Mucosa of stomach (tissue), 1 donor: ENCODE data around the gene ID2.

Experiments used
- H3K27me3 ChIP-seq: one replicate; pipeline ENCODE4 v1.7.0; 2013; ENCODE audit warnings: mild to moderate bottlenecking, low read length; ENCODE audit not compliant: control insufficient read depth, insufficient read depth
- H3K36me3 ChIP-seq: one replicate; pipeline ENCODE4 v1.7.0; 2013; ENCODE audit warnings: low read length; ENCODE audit not compliant: control insufficient read depth, insufficient read depth
- H3K4me1 ChIP-seq: one replicate; pipeline ENCODE4 v1.7.0; 2013; ENCODE audit warnings: mild to moderate bottlenecking, low read length; ENCODE audit not compliant: control insufficient read depth, insufficient read depth
- H3K4me3 ChIP-seq: one replicate; pipeline ENCODE4 v1.7.0; 2013; ENCODE audit warnings: low read length
- H3K9ac ChIP-seq: one replicate; pipeline ENCODE4 v1.7.0; 2013; ENCODE audit warnings: mild to moderate bottlenecking, low read length, moderate library complexity
- H3K9me3 ChIP-seq: one replicate; pipeline ENCODE4 v1.7.0; 2013; ENCODE audit warnings: mild to moderate bottlenecking, low read length, moderate library complexity; ENCODE audit not compliant: control insufficient read depth
- donor health status: Pancreatic carcinoma.

Gene ID2

DNA sequence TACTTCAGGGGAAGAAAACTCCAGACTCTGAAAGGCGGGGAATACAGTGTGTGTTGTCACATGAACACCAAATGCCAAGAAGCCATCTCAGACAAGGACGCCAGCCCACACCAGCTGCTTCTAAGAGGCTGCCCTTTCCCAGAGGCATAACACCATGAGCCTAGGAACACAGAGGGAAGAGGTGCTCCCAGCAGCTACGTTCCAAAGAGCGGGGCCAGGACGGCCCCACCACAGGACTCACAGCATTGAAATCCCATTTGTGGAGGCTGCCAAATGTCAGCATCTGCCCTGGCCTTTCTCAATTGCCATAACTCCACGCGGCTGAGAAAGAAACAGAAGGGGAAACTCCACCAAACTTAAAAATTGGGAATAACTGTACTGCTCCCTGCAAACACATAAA, 20.1 kb upstream of the ID2 start:
- Histone ChIP-seq H3K27me3 (no peaks in the 10 kb centered on the region), H3K36me3 (no peaks in the 10 kb centered on the region), H3K4me3 (no peak overlapping the region), H3K4me1 (peaks cover 12% of the 10 kb centered on the region), H3K9me3 (no peaks in the 10 kb centered on the region), H3K9ac (no peak overlapping the region)

DNA sequence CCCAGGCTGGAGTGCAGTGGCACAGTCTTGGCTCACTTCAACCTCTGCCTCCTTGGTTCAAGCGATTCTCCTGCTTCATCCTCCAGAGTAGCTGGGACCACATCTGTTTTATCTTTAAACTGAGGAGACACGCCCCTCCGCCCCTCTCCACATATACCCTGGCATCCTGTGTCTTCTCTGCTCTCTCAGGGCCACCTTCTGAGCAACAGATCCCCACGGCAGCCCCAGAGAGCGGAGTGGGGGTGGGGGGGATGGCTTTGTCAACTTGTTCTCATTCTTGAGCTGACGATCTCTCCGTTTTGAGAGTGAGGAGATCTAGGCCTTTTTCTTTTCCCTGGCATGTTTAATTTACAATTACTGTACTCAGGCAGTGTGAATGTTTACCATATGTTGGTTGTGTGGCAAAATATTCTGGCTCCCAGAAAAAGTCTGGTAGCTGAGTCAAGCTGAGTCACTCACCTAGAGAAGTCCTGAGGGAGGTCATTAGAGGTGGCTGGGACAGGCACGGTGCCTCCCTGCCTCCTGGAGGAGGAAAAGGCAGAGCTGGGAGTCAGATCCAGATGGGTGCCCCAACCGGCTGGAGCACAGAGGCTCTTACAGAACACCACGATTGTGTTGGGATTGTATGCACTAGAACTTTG, 19.5 kb upstream of the ID2 start:
- Histone ChIP-seq H3K27me3 (no peaks in the 10 kb centered on the region), H3K9me3 (no peaks in the 10 kb centered on the region), H3K4me1 (peaks cover 11% of the 10 kb centered on the region), H3K36me3 (no peaks in the 10 kb centered on the region), H3K9ac (no peak overlapping the region), H3K4me3 (no peak overlapping the region)

DNA sequence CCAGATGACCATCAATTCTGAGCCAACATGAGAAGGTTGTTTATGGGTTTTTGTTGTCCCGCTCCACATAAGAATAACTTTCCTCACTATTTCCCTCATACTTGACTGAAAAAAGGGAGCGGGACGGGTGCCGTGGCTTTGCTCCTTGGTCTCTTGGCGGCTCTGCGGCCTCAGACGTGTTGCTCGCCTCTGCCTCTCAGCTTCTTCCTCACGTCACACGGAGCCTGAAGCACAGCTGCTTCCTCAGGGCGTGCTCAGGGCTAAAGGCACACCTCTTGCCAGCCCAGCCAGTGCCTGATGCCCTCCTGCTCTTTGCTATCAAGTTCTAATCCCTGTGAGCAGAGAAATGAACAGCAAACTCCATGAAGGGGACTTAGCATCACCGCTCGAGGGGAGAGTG, 17.9 kb upstream of the ID2 start:
- Histone ChIP-seq H3K4me3 (no peak overlapping the region), H3K27me3 (no peaks in the 10 kb centered on the region), H3K9ac (no peak overlapping the region), H3K9me3 (no peaks in the 10 kb centered on the region), H3K36me3 (no peaks in the 10 kb centered on the region), H3K4me1 (peaks cover 11% of the 10 kb centered on the region)

DNA sequence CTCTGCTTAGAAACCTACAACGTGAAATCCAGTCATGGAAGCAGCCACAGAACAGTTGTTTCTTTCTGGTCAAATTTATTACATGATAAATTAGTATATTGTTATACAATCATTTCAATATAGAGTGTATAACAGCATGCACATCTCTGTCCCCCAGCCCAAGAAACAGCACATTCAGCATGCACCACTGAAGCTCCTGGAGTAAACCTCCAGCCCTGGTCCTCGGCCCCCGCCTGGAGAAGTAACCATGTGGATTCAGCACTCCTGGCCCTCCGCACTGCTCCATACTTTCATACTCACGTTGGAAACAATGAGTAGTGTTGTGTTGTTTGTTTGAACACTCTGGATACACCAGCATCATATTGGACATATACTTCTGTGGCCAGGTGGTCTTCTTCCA, 15.3 kb upstream of the ID2 start:
- H3K27me3 ChIP-seq: no peaks in the 10 kb centered on the region
- H3K9ac ChIP-seq: no peak overlapping the region
- H3K9me3 ChIP-seq: no peaks in the 10 kb centered on the region
- H3K4me1 ChIP-seq: peaks cover 11% of the 10 kb centered on the region
- no peaks in the 10 kb centered on the region for H3K36me3 ChIP-seq
- H3K4me3 ChIP-seq: no peak overlapping the region

DNA sequence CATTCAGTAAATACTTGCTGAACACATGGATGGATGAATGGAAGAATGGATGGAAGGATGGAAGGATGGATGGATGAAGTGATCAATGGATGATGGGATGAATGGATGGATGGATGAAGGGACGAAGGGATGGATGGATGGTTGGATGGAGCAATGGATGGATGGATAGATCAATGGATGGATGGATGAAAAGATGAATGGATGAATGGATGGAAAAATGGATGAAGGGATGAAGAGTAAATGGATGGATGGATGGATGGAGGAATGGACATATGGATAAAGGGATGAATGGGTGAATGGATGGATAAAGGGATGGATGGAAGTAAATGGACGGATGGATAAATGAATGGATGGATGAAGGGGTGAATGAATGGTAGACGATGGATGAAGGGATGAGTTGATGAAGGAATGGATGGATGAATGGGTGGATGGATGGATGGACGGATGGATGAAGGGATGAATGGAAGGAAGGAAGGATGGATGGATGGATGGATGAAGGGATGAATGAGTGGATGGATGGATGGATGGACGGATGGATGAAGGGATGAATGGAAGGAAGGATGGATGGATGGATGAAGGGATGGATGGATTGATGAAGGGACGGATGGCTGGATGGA, 13.9 kb upstream of the ID2 start:
- H3K36me3 ChIP-seq: no peaks in the 10 kb centered on the region
- H3K9ac ChIP-seq: no peak overlapping the region
- no peaks in the 10 kb centered on the region for H3K27me3 ChIP-seq
- no peaks in the 10 kb centered on the region for H3K9me3 ChIP-seq
- no peak overlapping the region for H3K4me3 ChIP-seq
- no peaks in the 10 kb centered on the region for H3K4me1 ChIP-seq

DNA sequence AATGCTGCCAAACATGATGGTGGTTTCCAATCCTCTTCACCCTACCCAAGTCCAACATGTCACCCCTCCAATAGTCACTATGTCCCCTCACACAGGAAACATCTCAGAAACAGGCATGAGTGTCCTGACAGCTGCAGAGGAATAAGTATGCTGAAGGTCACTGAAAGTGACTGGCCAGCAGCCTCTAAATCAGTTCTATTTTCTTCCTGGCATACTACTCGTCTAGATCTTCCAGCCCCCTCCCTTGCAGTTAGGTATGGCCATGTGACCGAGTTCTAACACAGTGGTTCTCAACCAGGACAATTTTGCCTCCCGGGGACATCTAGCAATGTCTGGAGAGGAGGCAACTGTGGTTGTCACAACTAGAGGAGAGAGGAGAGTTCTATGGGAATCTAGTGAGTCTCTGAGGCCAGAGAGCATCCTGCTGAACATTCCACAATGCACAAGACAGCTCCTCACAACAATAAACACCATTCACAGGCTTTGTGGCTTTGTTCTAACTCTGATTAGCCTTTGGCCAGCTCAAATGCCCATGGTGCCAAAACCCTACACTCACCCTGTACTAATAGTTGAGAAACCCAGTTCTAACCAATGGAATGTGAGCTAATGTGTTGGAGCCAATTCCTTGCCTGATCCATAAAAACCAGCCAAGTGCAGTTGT, 12.6 kb upstream of the ID2 start:
- Histone ChIP-seq H3K9ac (no peak overlapping the region), H3K36me3 (no peaks in the 10 kb centered on the region), H3K4me1 (no peaks in the 10 kb centered on the region), H3K9me3 (no peaks in the 10 kb centered on the region), H3K4me3 (no peak overlapping the region), H3K27me3 (no peaks in the 10 kb centered on the region)

DNA sequence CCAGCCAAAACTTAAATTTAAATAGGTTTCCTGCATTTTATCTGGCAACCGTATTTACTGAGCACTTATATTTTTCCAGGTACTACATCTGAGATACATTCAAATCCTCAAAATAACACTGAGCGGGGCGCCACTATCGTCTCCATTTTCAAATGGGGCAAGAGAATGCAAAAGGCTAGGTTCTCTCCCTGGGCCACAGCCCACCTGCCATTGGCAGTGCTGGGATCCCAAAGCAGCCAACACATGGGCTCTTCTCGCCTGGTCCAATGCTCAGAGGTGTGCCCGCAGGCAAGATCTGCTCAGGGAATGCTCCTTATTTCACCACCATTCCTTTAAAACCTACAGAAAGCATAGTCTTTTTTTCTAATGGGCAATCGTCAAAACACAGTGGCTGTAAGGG, 11.3 kb upstream of the ID2 start:
- H3K36me3 ChIP-seq: no peaks in the 10 kb centered on the region
- no peaks in the 10 kb centered on the region for H3K4me1 ChIP-seq
- no peaks in the 10 kb centered on the region for H3K9me3 ChIP-seq
- no peaks in the 10 kb centered on the region for H3K27me3 ChIP-seq
- H3K9ac ChIP-seq: no peak overlapping the region
- no peak overlapping the region for H3K4me3 ChIP-seq

DNA sequence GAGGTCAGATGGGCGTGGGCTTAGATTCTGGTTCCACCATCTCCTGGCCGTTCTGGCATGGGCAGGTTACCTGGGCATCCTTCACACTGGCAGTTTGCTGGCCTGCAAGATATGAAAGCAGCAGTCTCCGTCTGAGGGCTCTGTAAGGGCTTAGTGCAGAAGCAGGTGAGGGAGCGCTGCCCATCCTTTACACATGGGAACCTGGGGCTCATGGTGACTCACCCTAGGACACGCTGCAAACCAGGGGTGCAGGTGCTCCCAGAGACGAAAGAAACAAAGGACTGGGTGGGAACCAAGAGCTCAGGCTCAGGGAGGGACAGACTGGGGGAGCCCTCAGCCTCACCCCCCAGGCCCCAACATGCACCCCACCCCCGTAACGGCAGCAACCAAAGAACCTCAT, 10.7 kb upstream of the ID2 start:
- no peaks in the 10 kb centered on the region for H3K27me3 ChIP-seq
- no peak overlapping the region for H3K9ac ChIP-seq
- H3K4me1 ChIP-seq: peaks cover 5% of the 10 kb centered on the region
- H3K36me3 ChIP-seq: no peaks in the 10 kb centered on the region
- no peak overlapping the region for H3K4me3 ChIP-seq
- no peaks in the 10 kb centered on the region for H3K9me3 ChIP-seq

DNA sequence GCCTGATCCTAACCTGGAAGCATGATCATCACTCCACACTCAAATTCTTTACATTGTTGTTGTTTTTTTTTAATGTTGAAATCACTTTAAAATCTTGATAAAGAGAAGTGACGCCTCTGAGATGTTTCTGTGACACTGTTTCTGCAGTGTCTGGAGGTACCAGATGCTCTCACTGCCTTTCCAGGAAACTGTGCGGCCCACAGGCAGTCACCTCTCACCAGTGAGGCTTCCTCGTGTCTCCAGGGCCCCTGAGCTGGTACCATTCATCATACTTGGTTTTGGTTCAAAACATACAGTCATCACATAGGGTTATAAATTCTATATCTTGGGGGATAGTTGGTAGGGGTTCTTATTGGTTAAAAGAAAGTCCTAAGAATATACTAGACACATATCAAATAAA, 10.1 kb upstream of the ID2 start:
- Histone ChIP-seq H3K4me3 (no peak overlapping the region), H3K4me1 (peaks cover 8% of the 10 kb centered on the region), H3K27me3 (no peaks in the 10 kb centered on the region)

DNA sequence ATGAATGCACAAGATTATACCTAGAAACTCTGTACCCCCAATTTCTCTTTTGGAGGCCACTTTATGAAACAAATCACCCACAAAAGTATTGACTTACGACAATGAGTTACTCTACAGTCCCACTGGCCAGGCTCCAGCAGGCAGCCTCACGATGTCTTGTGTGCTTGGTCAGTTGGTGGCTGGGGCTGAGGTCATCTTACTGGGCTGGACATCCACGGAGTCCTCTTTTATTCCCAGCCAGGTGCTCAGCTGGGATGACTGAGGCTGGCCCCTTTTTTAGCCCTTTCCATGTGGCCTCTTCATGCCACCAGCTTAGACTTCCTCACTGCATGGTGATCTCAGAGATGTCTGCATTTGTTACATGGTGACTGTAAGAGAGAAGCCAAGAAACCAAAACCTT, 8.9 kb upstream of the ID2 start:
- Histone ChIP-seq H3K4me1 (peaks cover 13% of the 10 kb centered on the region), H3K27me3 (no peaks in the 10 kb centered on the region), H3K9ac (no peak overlapping the region), H3K4me3 (no peak overlapping the region), H3K9me3 (no peaks in the 10 kb centered on the region), H3K36me3 (no peaks in the 10 kb centered on the region)

More for the DNA sequence above, 10.1 kb upstream of the ID2 start:
- H3K9me3 ChIP-seq: no peaks in the 10 kb centered on the region
- H3K36me3 ChIP-seq: no peaks in the 10 kb centered on the region
- no peak overlapping the region for H3K9ac ChIP-seq

DNA sequence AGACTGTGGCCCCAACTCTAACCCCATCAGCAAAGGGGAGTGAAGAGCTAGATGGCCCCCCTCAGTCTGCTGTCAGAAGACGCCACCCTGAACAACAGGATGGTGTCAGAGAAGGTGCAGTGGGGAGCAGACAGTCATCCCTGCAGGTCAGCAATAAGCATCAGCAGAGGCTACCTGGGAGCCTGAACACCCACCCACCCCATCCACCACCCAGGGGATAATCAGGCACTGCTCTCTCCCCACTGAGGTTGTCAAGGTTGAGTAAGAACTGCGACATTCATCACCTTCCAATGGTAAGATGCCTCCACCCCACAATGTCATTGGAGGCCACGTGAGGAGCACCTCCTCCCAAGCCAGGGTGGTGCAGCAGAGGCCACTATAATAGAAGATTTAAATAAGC, 8.5 kb upstream of the ID2 start:
- Histone ChIP-seq H3K4me1 (peaks cover 13% of the 10 kb centered on the region), H3K36me3 (no peaks in the 10 kb centered on the region), H3K9ac (no peak overlapping the region), H3K27me3 (no peaks in the 10 kb centered on the region), H3K4me3 (no peak overlapping the region), H3K9me3 (no peaks in the 10 kb centered on the region)

DNA sequence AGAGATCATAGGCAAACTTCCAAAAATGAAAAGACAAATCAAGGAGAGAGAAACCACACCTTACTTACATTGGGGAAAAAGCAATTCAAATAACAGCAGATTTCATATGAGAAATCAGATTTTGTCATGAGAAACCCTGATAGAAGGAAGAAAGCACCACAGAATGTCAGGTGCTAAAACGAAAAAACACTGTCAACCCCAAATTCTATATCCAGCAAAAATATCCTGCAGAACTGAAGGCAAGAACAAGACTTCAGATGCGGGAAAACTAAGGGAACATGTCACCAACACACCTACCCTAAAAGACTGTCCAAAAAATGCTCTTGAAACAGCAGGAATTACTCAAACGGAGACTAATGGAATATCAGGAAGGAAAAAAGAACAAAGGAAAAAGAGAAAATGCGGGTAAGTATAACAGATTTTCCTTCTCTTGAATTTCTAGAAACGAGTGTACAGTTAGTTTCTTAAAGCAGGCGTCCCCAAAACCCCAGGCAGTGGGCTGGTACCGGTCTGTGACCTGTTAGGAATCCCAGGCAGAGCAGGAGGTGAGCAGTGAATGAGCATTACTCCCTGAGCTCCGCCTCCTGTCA, 7.3 kb upstream of the ID2 start:
- no peaks in the 10 kb centered on the region for H3K36me3 ChIP-seq
- no peaks in the 10 kb centered on the region for H3K27me3 ChIP-seq
- no peak overlapping the region for H3K4me3 ChIP-seq
- no peaks in the 10 kb centered on the region for H3K9me3 ChIP-seq
- H3K4me1 ChIP-seq: peaks cover 13% of the 10 kb centered on the region
- no peak overlapping the region for H3K9ac ChIP-seq
